ENCODE measurements around the gene MRPS18C.
"Not testable (repeated sequence)": the region's sequence is repeated elsewhere in the genome, so short reads cannot be mapped to it uniquely, and the experiment has no call there.

DNA sequence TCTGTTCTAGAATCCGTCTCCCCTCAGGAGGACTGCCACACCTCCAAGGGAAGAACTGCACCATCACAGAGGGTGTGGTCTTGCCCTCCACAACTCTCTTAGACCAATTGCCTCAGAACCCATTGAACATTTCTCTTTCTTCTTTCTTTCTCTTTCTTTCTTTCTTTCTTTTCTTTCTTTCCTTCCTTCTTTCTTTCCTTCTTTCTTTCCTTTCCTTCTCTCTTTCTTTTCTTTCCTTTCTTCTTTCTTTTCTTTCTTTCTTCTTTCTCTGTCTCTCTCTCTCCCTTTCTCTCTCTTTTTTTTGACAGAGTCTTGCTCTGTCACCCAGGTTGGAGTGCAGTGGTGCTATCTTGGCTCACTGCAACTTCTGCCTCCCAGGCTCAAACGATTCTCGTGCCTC is 45.8 kb downstream of the MRPS18C start:
- TF ChIP-seq, protein P1, sequence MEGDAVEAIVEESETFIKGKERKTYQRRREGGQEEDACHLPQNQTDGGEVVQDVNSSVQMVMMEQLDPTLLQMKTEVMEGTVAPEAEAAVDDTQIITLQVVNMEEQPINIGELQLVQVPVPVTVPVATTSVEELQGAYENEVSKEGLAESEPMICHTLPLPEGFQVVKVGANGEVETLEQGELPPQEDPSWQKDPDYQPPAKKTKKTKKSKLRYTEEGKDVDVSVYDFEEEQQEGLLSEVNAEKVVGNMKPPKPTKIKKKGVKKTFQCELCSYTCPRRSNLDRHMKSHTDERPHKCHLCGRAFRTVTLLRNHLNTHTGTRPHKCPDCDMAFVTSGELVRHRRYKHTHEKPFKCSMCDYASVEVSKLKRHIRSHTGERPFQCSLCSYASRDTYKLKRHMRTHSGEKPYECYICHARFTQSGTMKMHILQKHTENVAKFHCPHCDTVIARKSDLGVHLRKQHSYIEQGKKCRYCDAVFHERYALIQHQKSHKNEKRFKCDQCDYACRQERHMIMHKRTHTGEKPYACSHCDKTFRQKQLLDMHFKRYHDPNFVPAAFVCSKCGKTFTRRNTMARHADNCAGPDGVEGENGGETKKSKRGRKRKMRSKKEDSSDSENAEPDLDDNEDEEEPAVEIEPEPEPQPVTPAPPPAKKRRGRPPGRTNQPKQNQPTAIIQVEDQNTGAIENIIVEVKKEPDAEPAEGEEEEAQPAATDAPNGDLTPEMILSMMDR (IDR thresholded peaks at IDR 0.05), result not testable (repeated sequence)
- not testable (repeated sequence) for TF ChIP-seq POLR2A, POLR2AphosphoS5 (IDR thresholded peaks at IDR 0.05)
